Ecto neural progenitor cell (in vitro differentiated cells): ENCODE data around the gene CCDC179.

Source experiments
- DNase-seq: peaks from one replicate; pipeline ENCODE4 v3.0.0-alpha.2; 2018; ENCODE audit warnings: low spot score

CCDC179 gene

GRCh38 chr11:22860241-22860640 lies at the start of gene CCDC179:
Gene CCDC179, minus strand, starts transcription at chr11:22860474. Its CDS starts 53 bp downstream, at chr11:22860421.
- no peak for DNase-seq

GRCh38 chr11:22903782-22904181 lies 43.5 kb upstream of the CCDC179 start:
- no peak for DNase-seq

- DNase-seq = no peak
Measured at GRCh38 chr11:22901603-22902002, 41.3 kb upstream of the CCDC179 start.

GRCh38 chr11:22900764-22901486 lies 40.7 kb upstream of the CCDC179 start:
- DNase-seq = no peak

GRCh38 chr11:22898036-22898435 lies 37.8 kb upstream of the CCDC179 start:
- DNase-seq = no peak

- DNase-seq = no peak
Measured at GRCh38 chr11:22890227-22890626, 30.0 kb upstream of the CCDC179 start.

GRCh38 chr11:22884217-22884616 lies 23.9 kb upstream of the CCDC179 start:
- no peak for DNase-seq

GRCh38 chr11:22879630-22880029 lies 19.4 kb upstream of the CCDC179 start:
- DNase-seq = no peak

GRCh38 chr11:22878604-22879003 lies 18.3 kb upstream of the CCDC179 start:
- no peak for DNase-seq

GRCh38 chr11:22878039-22878438 lies 17.8 kb upstream of the CCDC179 start:
- DNase-seq = no peak

- DNase-seq = peak; percentile 50
Measured at GRCh38 chr11:22875869-22876473, 15.7 kb upstream of the CCDC179 start.

- no peak for DNase-seq
Measured at GRCh38 chr11:22869325-22869724, 9.1 kb upstream of the CCDC179 start.

GRCh38 chr11:22859756-22860155 lies 518 bp downstream of the CCDC179 start:
- DNase-seq = no peak

GRCh38 chr11:22851477-22851876 lies 8.8 kb downstream of the CCDC179 start:
- DNase-seq = no peak

- DNase-seq = no peak
Measured at GRCh38 chr11:22846726-22847125, 13.5 kb downstream of the CCDC179 start.

GRCh38 chr11:22832315-22833015 lies 27.8 kb downstream of the CCDC179 start:
- DNase-seq = no peak

GRCh38 chr11:22830082-22830414 lies 30.2 kb downstream of the CCDC179 start:
- no peak for DNase-seq

- peak; percentile 97 for DNase-seq
Measured at GRCh38 chr11:22829231-22830081, 30.8 kb downstream of the CCDC179 start, which contains the start of gene SVIP. Gene SVIP, minus strand, starts transcription at chr11:22829801. Its CDS starts 53 bp downstream, at chr11:22829748.

- no peak for DNase-seq
Measured at GRCh38 chr11:22828373-22828772, 31.9 kb downstream of the CCDC179 start.

- DNase-seq = no peak
Measured at GRCh38 chr11:22822203-22822602, 38.1 kb downstream of the CCDC179 start.

GRCh38 chr11:22809893-22810292 lies 50.4 kb downstream of the CCDC179 start:
- no peak for DNase-seq

GRCh38 chr11:22808571-22809197 lies 51.6 kb downstream of the CCDC179 start:
- no peak for DNase-seq
